HepG2 (cell line): ENCODE measurements around the gene SOX9. TPM values are rescaled to one million over a fixed set of nuclear protein-coding genes. Genes with fewer than 3 reads are reported as not detected.
A peak's percentile ranks its signal among the peaks of the same experiment; 100 is the strongest.

ENCODE experiments used
- ARID4A ChIP-seq: sonication (generic); formaldehyde crosslinking; IDR thresholded peaks from 2 replicates; pipeline ENCODE4 v1.5.0; 2020; ENCODE audit warnings: mild to moderate bottlenecking, missing genetic modification reagents, borderline replicate concordance
- ATF6 ChIP-seq: sonication (generic); formaldehyde crosslinking; conservative IDR thresholded peaks from 2 replicates; pipeline ENCODE4 v1.4.0; 2020; ENCODE audit warnings: missing genetic modification reagents
- EHMT2 ChIP-seq: fragments of 200-600 bp; sonication (generic); IDR thresholded peaks from 2 replicates; pipeline ENCODE4 v1.7.0; 2017; ENCODE audit warnings: antibody characterized with exemption, low read depth, low read length, borderline replicate concordance
- FOXM1 ChIP-seq: sonication (generic); formaldehyde crosslinking; IDR thresholded peaks from 2 replicates; pipeline ENCODE4 v1.5.0; 2020; ENCODE audit warnings: missing genetic modification reagents
- HES4 ChIP-seq: sonication (generic); formaldehyde crosslinking; IDR thresholded peaks from 2 replicates; pipeline ENCODE4 v1.9.0; 2021; ENCODE audit warnings: mild to moderate bottlenecking, missing genetic modification reagents, borderline replicate concordance
- IKZF5 ChIP-seq: IDR thresholded peaks from 2 replicates; pipeline ENCODE4 v1.6.1; 2018; ENCODE audit warnings: missing genetic modification reagents, mild to moderate bottlenecking, missing compliant biosample characterization
- MAFF ChIP-seq: IDR thresholded peaks from 2 replicates; pipeline ENCODE4 v1.6.1; 2011; ENCODE audit warnings: low read depth, low read length, improper control_type of control experiment
- MEF2D ChIP-seq: sonication (generic); formaldehyde crosslinking; IDR thresholded peaks from 2 replicates; pipeline ENCODE4 v1.5.1; 2020; ENCODE audit warnings: mild to moderate bottlenecking, missing genetic modification reagents
- MTF1 ChIP-seq: sonication (generic); formaldehyde crosslinking; IDR thresholded peaks from 2 replicates; pipeline ENCODE4 v1.5.0; 2020; ENCODE audit warnings: missing genetic modification reagents
- NFYB ChIP-seq: sonication (generic); formaldehyde crosslinking; IDR thresholded peaks from 2 replicates; pipeline ENCODE4 v1.4.0; 2020; ENCODE audit warnings: missing genetic modification reagents
- NR2F1 ChIP-seq, 2 experiments: fragments of 450-650 bp in 1 of 2; formaldehyde crosslinking in 1 of 2; IDR thresholded peaks; 2 replicates each; pipeline versions ENCODE4 v1.5.0 to v1.6.1; 2016 to 2020; ENCODE audit warnings: mild to moderate bottlenecking in 1 of 2, missing compliant biosample characterization in 1 of 2, missing genetic modification reagents in 1 of 2, moderate library complexity in 1 of 2
- PHB2 ChIP-seq: fragments of 450-650 bp; IDR thresholded peaks from 2 replicates; pipeline ENCODE4 v1.6.1; 2018; ENCODE audit not compliant: partially characterized antibody
- SNAPC2 ChIP-seq: sonication (generic); formaldehyde crosslinking; IDR thresholded peaks from 2 replicates; pipeline ENCODE4 v1.8.1; 2022; ENCODE audit warnings: mild to moderate bottlenecking, missing genetic modification reagents
- TAF15 ChIP-seq: fragments of 200-400 bp; formaldehyde crosslinking; IDR thresholded peaks from one replicate; pipeline ENCODE4 v1.6.1; 2018; ENCODE audit warnings: mild to moderate bottlenecking, low read depth, low read length; ENCODE audit not compliant: poor library complexity, severe bottlenecking
- TFAP4 ChIP-seq: sonication (generic); IDR thresholded peaks from 2 replicates; pipeline ENCODE4 v1.6.1; 2016; ENCODE audit warnings: low read depth, borderline replicate concordance
- ZNF251 ChIP-seq: sonication (generic); formaldehyde crosslinking; IDR thresholded peaks from 2 replicates; pipeline ENCODE4 v1.9.0; 2021; ENCODE audit warnings: mild to moderate bottlenecking, missing genetic modification reagents
- ZNF253 ChIP-seq: sonication (generic); formaldehyde crosslinking; IDR thresholded peaks from 2 replicates; pipeline ENCODE4 v1.8.0; 2022; ENCODE audit warnings: mild to moderate bottlenecking, missing genetic modification reagents, borderline replicate concordance
- ZNF484 ChIP-seq: sonication (generic); formaldehyde crosslinking; IDR thresholded peaks from 2 replicates; pipeline ENCODE4 v1.5.1; 2020; ENCODE audit warnings: mild to moderate bottlenecking, low read depth, missing genetic modification reagents, borderline replicate concordance
- ZNF570 ChIP-seq: sonication (generic); formaldehyde crosslinking; IDR thresholded peaks from 2 replicates; pipeline ENCODE4 v1.4.0; 2020; ENCODE audit warnings: mild to moderate bottlenecking, missing genetic modification reagents, borderline replicate concordance
- ZNF691 ChIP-seq: sonication (generic); formaldehyde crosslinking; IDR thresholded peaks from 2 replicates; pipeline ENCODE4 v1.4.0; 2020; ENCODE audit warnings: missing genetic modification reagents, low read depth, mild to moderate bottlenecking, borderline replicate concordance
- ZNF720 ChIP-seq: sonication (generic); formaldehyde crosslinking; IDR thresholded peaks from 2 replicates; pipeline ENCODE4 v1.4.0; 2020; ENCODE audit warnings: missing genetic modification reagents
- ZNF780A ChIP-seq: sonication (generic); formaldehyde crosslinking; IDR thresholded peaks from 2 replicates; pipeline ENCODE4 v1.8.0; 2022; ENCODE audit warnings: mild to moderate bottlenecking, missing genetic modification reagents, moderate library complexity
- polyA plus RNA-seq, 8 experiments: library from polyadenylated mRNA; depleted of rRNA in 3 of 8; stranded (reverse) in 7 of 8; unstranded in 1 of 8; fragments of >200 nt; fragmentation: Illumina TruSeq in 4 of 8; extraction: Trizol in 4 of 8; gene quantifications; 2 replicates each; pipeline versions ENCODE4 v1.2.1 to v1.2.3, GENCODE V29; 2011 to 2016; ENCODE audit warnings: low read depth in 4 of 8, missing spikeins in 1 of 8, mixed read lengths in 1 of 8; ENCODE audit not compliant: insufficient read depth in 1 of 8
- total RNA-seq, 5 experiments: library from RNA; depleted of rRNA; stranded (reverse); fragments of >200 nt; fragmentation: Illumina TruSeq; extraction: Trizol; gene quantifications; 2 replicates each; pipeline ENCODE4 v1.2.3, GENCODE V29; 2016; ENCODE audit warnings: low read depth in 1 of 5

SOX9 gene
- total and polyA plus RNA-seq, 2 of the 13 experiments (the other 11 are each of a cell fraction or from before 2014, with no cell fraction given): 16.1 to 27.6 TPM

- TF ChIP-seq IKZF5 (CRISPR knock-in tag) (peak; percentile 70), ZNF780A (CRISPR knock-in tag) (no peak), NR2F1 (CRISPR knock-in tag; IDR thresholded peaks at IDR 0.05) (no peak), ZNF251 (no peak), EHMT2 (no peak), MEF2D (no peak), FOXM1 (no peak), NFYB (peak; percentile 52; the same call in 1 of the 2 replicates), ARID4A (peak; percentile 58; the same call in 1 of the 2 replicates), TFAP4 (no peak), ZNF720 (CRISPR knock-in tag) (no peak), ZNF253 (CRISPR knock-in tag) (no peak), HES4 (CRISPR knock-in tag) (no peak), MAFF (no peak), ZNF484 (CRISPR knock-in tag) (no peak), SNAPC2 (CRISPR knock-in tag) (no peak), ZNF570 (CRISPR knock-in tag) (no peak), ZNF691 (no peak), ATF6 (no peak), PHB2 (no peak), TAF15 (no peak), MTF1 (CRISPR knock-in tag) (no peak)
Measured at GRCh38 chr17:72125226-72125651, 4.4 kb downstream of the SOX9 start (continued).
